Natural killer cell treated with Interleukin-12 subunit alpha and Interleukin-12 subunit beta and Interleukin-15 and Interleukin-18, amount 100 ng/mL, for 72 hours (primary cell): Measurements from ENCODE around the gene IL19. TPM values are rescaled to one million over a fixed set of nuclear protein-coding genes. Genes with fewer than 3 reads are reported as not detected.

Experiments used
- ATAC-seq, 2 donors: fragments of 150-1000 bp; cut with Tn5 transposase in 1 of 2; sonication (Bioruptor Pico), chemical (Tn5 transposase) in 1 of 2; 2 replicates each; pipeline ENCODE4 v1.10.0; 2021
- DNase-seq: peaks from one replicate; pipeline ENCODE4 v3.0.0; 2022; ENCODE audit warnings: low spot score
- H3K27ac Mint-ChIP-seq, 2 donors: 1 replicate in 1 of 2; 2 replicates in 1 of 2; pipeline ENCODE4 v1.8.0; 2022; ENCODE audit warnings: mixed read lengths in 2 of 2, mild to moderate bottlenecking in 1 of 2, moderate library complexity in 1 of 2
- H3K27me3 Mint-ChIP-seq, 2 donors: 1 replicate in 1 of 2; 2 replicates in 1 of 2; pipeline ENCODE4 v1.8.0; 2022; ENCODE audit warnings: mixed read lengths in 2 of 2
- H3K36me3 Mint-ChIP-seq: one replicate; pipeline ENCODE4 v1.8.0; 2022; ENCODE audit warnings: mixed read lengths
- H3K4me1 Mint-ChIP-seq, 2 donors: 1 replicate in 1 of 2; 2 replicates in 1 of 2; pipeline ENCODE4 v1.8.0; 2022; ENCODE audit warnings: low read depth in 2 of 2, mixed read lengths in 2 of 2, mild to moderate bottlenecking in 1 of 2
- H3K4me3 Mint-ChIP-seq: one replicate; pipeline ENCODE4 v1.8.0; 2022; ENCODE audit warnings: mixed read lengths
- H3K9me3 Mint-ChIP-seq: 2 replicates; pipeline ENCODE4 v1.8.0; 2022; ENCODE audit warnings: mixed read lengths
- total RNA-seq, 2 donors: library from RNA; stranded (reverse); gene quantifications; one replicate each; pipeline ENCODE4 v1.2.3, GENCODE V29; 2022

Gene IL19
- total RNA-seq, 2 donors from 2014 or later, result not detected

- Mint-ChIP-seq H3K36me3 (no peaks in the 10 kb centered on the region), H3K27ac (no peak overlapping the region), H3K4me1 (peaks cover 0 to 3% of the 10 kb centered on the region in 2 donors), H3K9me3 (no peaks in the 10 kb centered on the region), H3K27me3 (peaks cover 0 to 9% of the 10 kb centered on the region in 2 donors), H3K4me3 (no peak overlapping the region)
- DNase-seq (no peak), ATAC-seq (no peak)
Measured at GRCh38 chr1:206883876-206884275, 113.3 kb downstream of the IL19 start.

GRCh38 chr1:206885341-206886060 is 114.9 kb downstream of the IL19 start:
- Mint-ChIP-seq H3K4me3 (no peak overlapping the region), H3K27me3 (peaks cover 0 to 9% of the 10 kb centered on the region in 2 donors), H3K27ac (no peak overlapping the region), H3K36me3 (no peaks in the 10 kb centered on the region), H3K9me3 (no peaks in the 10 kb centered on the region), H3K4me1 (peaks cover 0 to 3% of the 10 kb centered on the region in 2 donors)
- DNase-seq (no peak), ATAC-seq (no peak)

GRCh38 chr1:206886831-206887230 is 116.3 kb downstream of the IL19 start:
- Mint-ChIP-seq H3K27ac (no peak overlapping the region), H3K9me3 (no peaks in the 10 kb centered on the region), H3K27me3 (peaks cover 8 to 9% of the 10 kb centered on the region in 2 donors), H3K4me1 (peaks cover 0 to 3% of the 10 kb centered on the region in 2 donors), H3K36me3 (no peaks in the 10 kb centered on the region), H3K4me3 (no peak overlapping the region)
- DNase-seq (no peak), ATAC-seq (no peak)

GRCh38 chr1:206887701-206888100 is 117.1 kb downstream of the IL19 start:
- H3K27ac Mint-ChIP-seq, result no peak overlapping the region
- H3K4me3 Mint-ChIP-seq, result no peak overlapping the region
- H3K27me3 Mint-ChIP-seq, result peaks cover 8 to 9% of the 10 kb centered on the region in 2 donors
- no peak for ATAC-seq
- H3K4me1 Mint-ChIP-seq, result peaks cover 0 to 3% of the 10 kb centered on the region in 2 donors
- no peaks in the 10 kb centered on the region for H3K36me3 Mint-ChIP-seq
- no peaks in the 10 kb centered on the region for H3K9me3 Mint-ChIP-seq
- DNase-seq, result no peak

- ATAC-seq, result peak in 1 of 2 donors; percentile 44
- no peaks in the 10 kb centered on the region for H3K9me3 Mint-ChIP-seq
Measured at GRCh38 chr1:206890125-206891060, 119.8 kb downstream of the IL19 start.

GRCh38 chr1:206891412-206891811 is 120.8 kb downstream of the IL19 start:
- DNase-seq (no peak), ATAC-seq (no peak)
- H3K27me3 Mint-ChIP-seq, result peaks cover 13 to 14% of the 10 kb centered on the region in 2 donors
- no peaks in the 10 kb centered on the region for H3K36me3 Mint-ChIP-seq
- no peaks in the 10 kb centered on the region for H3K9me3 Mint-ChIP-seq
- H3K4me1 Mint-ChIP-seq, result no peaks in the 10 kb centered on the region
- no peak overlapping the region for H3K27ac Mint-ChIP-seq
- H3K4me3 Mint-ChIP-seq, result no peak overlapping the region

More at GRCh38 chr1:206890125-206891060, 119.8 kb downstream of the IL19 start:
- H3K27me3 Mint-ChIP-seq, result peaks cover 13 to 14% of the 10 kb centered on the region in 2 donors
- H3K4me3 Mint-ChIP-seq, result no peak overlapping the region
- no peak overlapping the region for H3K27ac Mint-ChIP-seq
- no peaks in the 10 kb centered on the region for H3K4me1 Mint-ChIP-seq
- no peaks in the 10 kb centered on the region for H3K36me3 Mint-ChIP-seq
- DNase-seq, result no peak

Other genes with a start within 250 kb of the IL19 start
- gene EIF2D, start 158.3 kb upstream of the IL19 start, total RNA-seq, result 10 to 100 TPM; 49.1 to 91.5 TPM
- gene DYRK3, start 135.2 kb upstream of the IL19 start, total RNA-seq, result 1 to 10 TPM; 5.6 to 8.8 TPM
- 100 to 1,000 TPM; 104 to 115 TPM for gene MAPKAPK2, start 85.9 kb upstream of the IL19 start, total RNA-seq
- under 1 TPM in 1 of 2 donors, not detected in 1; 0.95 TPM for gene IL10, start 1.7 kb downstream of the IL19 start, total RNA-seq
- gene IL20, start 94.8 kb downstream of the IL19 start, total RNA-seq, result not detected
- gene IL24, start 126.7 kb downstream of the IL19 start, total RNA-seq, result not detected
- 1 to 10 TPM; 4.1 to 6.8 TPM for gene FCMR, start 151.2 kb downstream of the IL19 start, total RNA-seq
- gene PIGR, start 175.7 kb downstream of the IL19 start, total RNA-seq, result under 1 TPM in 1 of 2 donors, not detected in 1; 0.08 TPM
- not detected for gene FCAMR, start 199.7 kb downstream of the IL19 start, total RNA-seq